IMR-90 (cell line): ENCODE data around the gene LAIR1. TPM values are rescaled to one million over a fixed set of nuclear protein-coding genes. Genes with fewer than 3 reads are reported as not detected.

Experiments
- ATAC-seq: fragments of 200-7000 bp; cut with Tn5 transposase; 2 replicates; pipeline ENCODE4 v1.9.1; 2020; ENCODE audit warnings: low read depth, mild to moderate bottlenecking, moderate library complexity
- BruUV-seq: library from RNA; stranded (reverse); fragments of 400-500 nt; replicated peaks from 2 replicates; lab custom pipeline; 2021; lab: Mats Ljungman, UMichigan
- CTCF ChIA-PET: fragments of 300-600 bp; formaldehyde crosslinking; extraction: SDS; loops from one replicate; lab custom pipeline; 2021; ENCODE audit warnings: antibody characterized with exemption; lab: Yijun Ruan, JAX
- POLR2A ChIA-PET: fragments of 300-600 bp; sonication (Branson Sonifier 250); formaldehyde crosslinking; loops from one replicate; lab custom pipeline; 2022; ENCODE audit warnings: antibody characterized with exemption; ENCODE audit not compliant: unreplicated experiment; lab: Charles Lee
- DNase-seq: peaks from one replicate; pipeline ENCODE4 v3.0.0; 2013
- H2AFZ ChIP-seq: replicated peaks from 2 replicates; pipeline ENCODE3; 2013; ENCODE audit warnings: low read length, mild to moderate bottlenecking; ENCODE audit not compliant: poor library complexity
- H2AK5ac ChIP-seq: 2 replicates; pipeline ENCODE4 v1.6.1; 2013; ENCODE audit warnings: low read depth, low read length, inconsistent platforms
- H2AK9ac ChIP-seq: replicated peaks from 2 replicates; pipeline ENCODE3; 2013; ENCODE audit warnings: mild to moderate bottlenecking, low read depth, low read length, moderate library complexity; ENCODE audit not compliant: poor library complexity
- H2BK120ac ChIP-seq: 2 replicates; pipeline ENCODE4 v1.6.1; 2013; ENCODE audit warnings: low read depth, low read length, inconsistent platforms
- H2BK15ac ChIP-seq: 3 replicates; pipeline ENCODE4 v1.6.1; 2013; ENCODE audit warnings: low read depth, low read length, inconsistent platforms
- H2BK20ac ChIP-seq: 2 replicates; pipeline ENCODE4 v1.6.1; 2013; ENCODE audit warnings: low read depth, mild to moderate bottlenecking, inconsistent platforms, low read length, moderate library complexity
- H2BK5ac ChIP-seq: 2 replicates; pipeline ENCODE4 v1.6.1; 2013; ENCODE audit warnings: mild to moderate bottlenecking, low read depth, low read length, inconsistent platforms; ENCODE audit not compliant: poor library complexity, severe bottlenecking
- H3K14ac ChIP-seq: replicated peaks from 2 replicates; pipeline ENCODE4 v1.6.1; 2013; ENCODE audit warnings: low read depth, low read length, inconsistent platforms
- H3K18ac ChIP-seq: 2 replicates; pipeline ENCODE4 v1.6.1; 2013; ENCODE audit warnings: low read depth, low read length, control low read depth
- H3K23ac ChIP-seq: 2 replicates; pipeline ENCODE4 v1.6.1; 2013; ENCODE audit warnings: low read depth, low read length, inconsistent platforms
- H3K27ac ChIP-seq: 2 replicates; pipeline ENCODE4 v1.5.1; 2013; ENCODE audit warnings: mild to moderate bottlenecking, control low read depth, low read length; ENCODE audit not compliant: insufficient read depth
- H3K27me3 ChIP-seq: 2 replicates; pipeline ENCODE4 v1.6.1; 2013; ENCODE audit warnings: low read length; ENCODE audit not compliant: control insufficient read depth, insufficient read depth
- H3K36me3 ChIP-seq: 2 replicates; pipeline ENCODE4 v1.6.1; 2013; ENCODE audit warnings: low read length, mixed read lengths; ENCODE audit not compliant: control insufficient read depth, insufficient read depth
- H3K4ac ChIP-seq: 2 replicates; pipeline ENCODE4 v1.6.1; 2013; ENCODE audit warnings: low read depth, low read length, inconsistent platforms
- H3K4me1 ChIP-seq: 2 replicates; pipeline ENCODE4 v1.6.1; 2013; ENCODE audit warnings: low read length, mixed read lengths; ENCODE audit not compliant: control insufficient read depth, insufficient read depth
- H3K4me2 ChIP-seq: 2 replicates; pipeline ENCODE4 v1.6.1; 2013; ENCODE audit warnings: low read depth, mild to moderate bottlenecking, control low read depth, low read length, moderate library complexity
- H3K4me3 ChIP-seq: 2 replicates; pipeline ENCODE4 v1.5.1; 2013; ENCODE audit warnings: low read depth, mild to moderate bottlenecking, control low read depth, low read length, moderate library complexity; ENCODE audit not compliant: insufficient read depth
- H3K56ac ChIP-seq: 2 replicates; pipeline ENCODE4 v1.6.1; 2013; ENCODE audit warnings: low read length, inconsistent platforms; ENCODE audit not compliant: insufficient read depth; ENCODE audit errors: extremely low read depth
- H3K79me1 ChIP-seq, 2 experiments: 2 replicates each; pipeline ENCODE4 v1.6.1; 2013; ENCODE audit warnings: low read length in 2 of 2, inconsistent platforms in 1 of 2, low read depth in 1 of 2
- H3K9ac ChIP-seq: 2 replicates; pipeline ENCODE4 v1.6.1; 2013; ENCODE audit warnings: low read depth, low read length, control low read depth
- H3K9me1 ChIP-seq: 2 replicates; pipeline ENCODE4 v1.6.1; 2013; ENCODE audit warnings: low read length, inconsistent platforms; ENCODE audit not compliant: insufficient read depth
- H3K9me3 ChIP-seq: 2 replicates; pipeline ENCODE4 v1.6.1; 2013; ENCODE audit warnings: low read length; ENCODE audit not compliant: control insufficient read depth, insufficient read depth
- H4K20me1 ChIP-seq: 2 replicates; pipeline ENCODE4 v1.6.1; 2013; ENCODE audit warnings: low read length, inconsistent platforms; ENCODE audit not compliant: insufficient read depth
- H4K5ac ChIP-seq: 2 replicates; pipeline ENCODE4 v1.6.1; 2013; ENCODE audit warnings: mild to moderate bottlenecking, low read depth, low read length, control low read depth
- H4K8ac ChIP-seq, 2 experiments: 2 replicates each; pipeline ENCODE4 v1.6.1; 2013; ENCODE audit warnings: low read depth in 2 of 2, low read length in 2 of 2, control low read depth in 1 of 2, inconsistent platforms in 1 of 2
- H4K91ac ChIP-seq: 2 replicates; pipeline ENCODE4 v1.6.1; 2013; ENCODE audit warnings: low read depth, low read length, inconsistent platforms; ENCODE audit not compliant: insufficient read depth
- CEBPB ChIP-seq: IDR thresholded peaks from 2 replicates; pipeline ENCODE4 v1.6.1; 2012; ENCODE audit warnings: low read depth, low read length, improper control_type of control experiment
- CTCF ChIP-seq: conservative IDR thresholded peaks from 2 replicates; pipeline ENCODE4 v1.5.1; 2012; ENCODE audit warnings: mild to moderate bottlenecking, low read depth, low read length, improper control_type of control experiment
- ELK1 ChIP-seq: fragments of 150-350 bp; IDR thresholded peaks from 2 replicates; pipeline ENCODE4 v1.6.1; 2016; ENCODE audit warnings: low read depth, mild to moderate bottlenecking, low read length, moderate library complexity, borderline replicate concordance
- FOS ChIP-seq: fragments of 150-350 bp; IDR thresholded peaks from 2 replicates; pipeline ENCODE4 v1.6.1; 2016; ENCODE audit warnings: low read depth, low read length
- MAFK ChIP-seq: IDR thresholded peaks from 2 replicates; pipeline ENCODE4 v1.6.1; 2012; ENCODE audit warnings: low read depth, low read length, improper control_type of control experiment
- MAZ ChIP-seq: IDR thresholded peaks from 2 replicates; pipeline ENCODE4 v1.6.1; 2012; ENCODE audit warnings: low read depth, mild to moderate bottlenecking, low read length, improper control_type of control experiment, moderate library complexity, borderline replicate concordance
- MXI1 ChIP-seq: IDR thresholded peaks from 2 replicates; pipeline ENCODE4 v1.6.1; 2012; ENCODE audit warnings: low read depth, mild to moderate bottlenecking, low read length, moderate library complexity, borderline replicate concordance
- NFE2L2 ChIP-seq: fragments of 150-350 bp; IDR thresholded peaks from 2 replicates; pipeline ENCODE4 v1.6.1; 2016; ENCODE audit warnings: low read depth, mild to moderate bottlenecking, low read length
- RAD21 ChIP-seq: IDR thresholded peaks from 2 replicates; pipeline ENCODE4 v1.6.1; 2012; ENCODE audit warnings: low read length, improper control_type of control experiment
- RCOR1 ChIP-seq: IDR thresholded peaks from 2 replicates; pipeline ENCODE4 v1.6.1; 2012; ENCODE audit warnings: mild to moderate bottlenecking, low read length, improper control_type of control experiment; ENCODE audit not compliant: insufficient replicate concordance
- RFX5 ChIP-seq: IDR thresholded peaks from 2 replicates; pipeline ENCODE4 v1.8.0; 2012; ENCODE audit warnings: low read depth, mild to moderate bottlenecking, low read length, moderate library complexity
- SMC3 ChIP-seq: fragments of 150-350 bp; IDR thresholded peaks from 2 replicates; pipeline ENCODE4 v1.6.1; 2016; ENCODE audit warnings: low read depth, mild to moderate bottlenecking, antibody characterized with exemption, low read length, moderate library complexity
- USF2 ChIP-seq: fragments of 150-350 bp; IDR thresholded peaks from 2 replicates; pipeline ENCODE4 v1.6.1; 2017; ENCODE audit warnings: mild to moderate bottlenecking, antibody characterized with exemption, low read length, low read depth
- WGBS, 2 experiments: methylation state at CpG; one replicate each; pipeline versions ENCODE4 v1.1.5 to v1.1.7; 2013; ENCODE audit warnings: missing lambda C conversion rate in 2 of 2; ENCODE audit not compliant: insufficient read length in 1 of 2; ENCODE audit errors: extremely low coverage in 2 of 2; 5-methylcytosine and 5-hydroxymethylcytosine counted together
- dilution Hi-C: fragments of 300-500 bp; cut with HindIII; formaldehyde crosslinking; loops from one replicate; pipeline ENCODE4 v1.14.3; 2018; ENCODE audit warnings: low sequenced_read_pairs; ENCODE audit not compliant: unreplicated experiment
- in situ Hi-C: fragments of 300-500 bp; cut with MboI; formaldehyde crosslinking; loops from 3 replicates; pipeline ENCODE4 v1.14.3; 2019; ENCODE audit warnings: low sequenced_read_pairs, inconsistent platforms, mixed read lengths
- intact Hi-C: fragments of 100-400 bp; cut with micrococcal nuclease; formaldehyde crosslinking; loops from 2 replicates; pipeline ENCODE4 v1.10.0; 2022
- polyA plus RNA-seq, 3 experiments: library from polyadenylated mRNA; depleted of rRNA; stranded (reverse); fragments of >200 nt; gene quantifications; 2 replicates each; pipeline ENCODE4 v1.2.3, GENCODE V29; 2012; ENCODE audit warnings: low replicate concordance in 1 of 3
- total RNA-seq: library from RNA; depleted of rRNA; stranded (reverse); fragments of >200 nt; gene quantifications from 2 replicates; pipeline ENCODE4 v1.2.3, GENCODE V29; 2012

Gene LAIR1
- total and polyA plus RNA-seq, 2 of the 4 experiments (the other 2 are of a cell fraction) = not detected

- 61% methylated on average over 3 of the region's 12 CpGs; no CpG with 5 or more reads in 1 of the 2 experiments for WGBS, 2 experiments
- Histone ChIP-seq H3K14ac (no peak overlapping the region), H3K18ac (no peak overlapping the region), H2AK5ac (no peak overlapping the region), H2AK9ac (no peak overlapping the region), H3K36me3 (no peaks in the 10 kb centered on the region), H2BK15ac (no peak overlapping the region), H3K4me3 (no peak overlapping the region), H3K23ac (no peak overlapping the region), H2AFZ (no peak overlapping the region), H3K4me1 (no peaks in the 10 kb centered on the region), H2BK20ac (no peak overlapping the region), H3K9ac (no peak overlapping the region), H4K91ac (no peak overlapping the region), H4K5ac (no peak overlapping the region), H3K4me2 (no peak overlapping the region), H3K4ac (no peak overlapping the region), H4K20me1 (no peaks in the 10 kb centered on the region), H2BK5ac (no peak overlapping the region), H4K8ac (no peak overlapping the region), H3K27me3 (no peaks in the 10 kb centered on the region), H3K56ac (no peak overlapping the region), H3K9me1 (no peaks in the 10 kb centered on the region), H3K9me3 (peaks cover 7% of the 10 kb centered on the region), H3K79me1 (no peaks in the 10 kb centered on the region), H3K27ac (no peak overlapping the region), H2BK120ac (no peak overlapping the region)
- TF ChIP-seq RAD21 = no peak
- no peak for TF ChIP-seq NFE2L2
- no peak for TF ChIP-seq MAFK
- TF ChIP-seq USF2 = no peak
- TF ChIP-seq ELK1 = no peak
- no peak for TF ChIP-seq RFX5
- no peak for TF ChIP-seq RCOR1
- no peak for TF ChIP-seq CEBPB
- TF ChIP-seq MAZ = no peak
- no peak for TF ChIP-seq SMC3
- TF ChIP-seq FOS = no peak
- no peak for TF ChIP-seq MXI1
- TF ChIP-seq CTCF = no peak
- CTCF ChIA-PET = no interaction called here
- BruUV-seq = no TSS peak
- intact Hi-C loops (no loop called here), dilution Hi-C loops (no loop called here), in situ Hi-C loops (no loop called here)
- DNase-seq (no peak), ATAC-seq (no peak)
- POLR2A ChIA-PET = no interaction called here
Measured at GRCh38 chr19:54309811-54310210, 54.9 kb downstream of the LAIR1 start.
